ENCODE results near the gene CKMT1A.

DNA sequence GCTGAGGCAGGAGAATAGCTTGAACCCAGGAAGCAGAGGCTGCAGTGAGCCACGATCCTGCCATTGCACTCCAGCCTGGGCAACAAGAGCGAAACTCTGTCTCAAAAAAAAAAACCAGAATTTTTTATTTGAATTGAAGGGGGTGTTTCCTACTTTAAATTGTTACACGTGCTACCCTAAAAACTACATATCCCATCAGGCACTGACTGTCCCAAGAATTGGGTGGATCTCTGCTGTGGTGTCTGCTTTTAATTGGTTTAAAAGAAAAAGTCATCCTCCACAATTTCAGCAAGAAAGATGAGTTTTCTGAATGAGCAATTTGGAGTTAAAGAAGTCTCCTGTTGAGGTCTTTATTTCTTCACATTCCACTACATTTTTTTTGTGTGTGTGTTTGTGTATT, 54.7 kb downstream of the CKMT1A start:
- TF ChIP-seq, protein P1, sequence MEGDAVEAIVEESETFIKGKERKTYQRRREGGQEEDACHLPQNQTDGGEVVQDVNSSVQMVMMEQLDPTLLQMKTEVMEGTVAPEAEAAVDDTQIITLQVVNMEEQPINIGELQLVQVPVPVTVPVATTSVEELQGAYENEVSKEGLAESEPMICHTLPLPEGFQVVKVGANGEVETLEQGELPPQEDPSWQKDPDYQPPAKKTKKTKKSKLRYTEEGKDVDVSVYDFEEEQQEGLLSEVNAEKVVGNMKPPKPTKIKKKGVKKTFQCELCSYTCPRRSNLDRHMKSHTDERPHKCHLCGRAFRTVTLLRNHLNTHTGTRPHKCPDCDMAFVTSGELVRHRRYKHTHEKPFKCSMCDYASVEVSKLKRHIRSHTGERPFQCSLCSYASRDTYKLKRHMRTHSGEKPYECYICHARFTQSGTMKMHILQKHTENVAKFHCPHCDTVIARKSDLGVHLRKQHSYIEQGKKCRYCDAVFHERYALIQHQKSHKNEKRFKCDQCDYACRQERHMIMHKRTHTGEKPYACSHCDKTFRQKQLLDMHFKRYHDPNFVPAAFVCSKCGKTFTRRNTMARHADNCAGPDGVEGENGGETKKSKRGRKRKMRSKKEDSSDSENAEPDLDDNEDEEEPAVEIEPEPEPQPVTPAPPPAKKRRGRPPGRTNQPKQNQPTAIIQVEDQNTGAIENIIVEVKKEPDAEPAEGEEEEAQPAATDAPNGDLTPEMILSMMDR (conservative IDR thresholded peaks at IDR 0.05; ENCODE audit: low read depth, low read length), result no peak
- TF ChIP-seq EZH2 (IDR thresholded peaks at IDR 0.05; ENCODE audit: borderline replicate concordance, low read depth, low read length, poor library complexity, severe bottlenecking), result no peak

All from A673 (cell line).